IPS-NIHi7 (cell line): ENCODE measurements around the gene SAPCD1.
A peak's percentile ranks its signal among the peaks of the same experiment; 100 is the strongest.
"Not testable (repeated sequence)": the region's sequence is repeated elsewhere in the genome, so short reads cannot be mapped to it uniquely, and the experiment has no call there.

Source experiments
- DNase-seq: peaks from one replicate; pipeline ENCODE4 v3.0.0; 2012; ENCODE audit warnings: mixed read lengths; ENCODE audit errors: extremely low spot score

The SAPCD1 gene

DNA sequence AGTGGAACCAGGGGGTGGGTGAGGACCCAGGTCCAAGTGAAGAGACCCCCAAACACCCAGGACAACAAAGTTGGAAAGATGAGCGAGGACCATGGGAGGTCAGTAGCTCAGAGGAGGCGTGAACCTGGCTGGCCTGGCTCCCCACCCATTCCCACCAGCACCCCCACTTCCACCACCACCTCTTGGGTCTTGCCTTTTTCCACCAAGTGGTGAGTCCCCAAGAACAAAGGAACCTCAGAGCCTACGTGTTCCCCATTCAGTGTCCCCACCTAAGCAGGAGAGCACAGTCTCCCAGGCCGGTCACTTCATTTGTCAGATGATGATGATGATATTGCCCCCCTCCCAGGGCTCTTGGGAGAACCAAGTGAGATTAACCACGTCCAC lies 15.2 kb downstream of the SAPCD1 start:
- DNase-seq: no peak

DNA sequence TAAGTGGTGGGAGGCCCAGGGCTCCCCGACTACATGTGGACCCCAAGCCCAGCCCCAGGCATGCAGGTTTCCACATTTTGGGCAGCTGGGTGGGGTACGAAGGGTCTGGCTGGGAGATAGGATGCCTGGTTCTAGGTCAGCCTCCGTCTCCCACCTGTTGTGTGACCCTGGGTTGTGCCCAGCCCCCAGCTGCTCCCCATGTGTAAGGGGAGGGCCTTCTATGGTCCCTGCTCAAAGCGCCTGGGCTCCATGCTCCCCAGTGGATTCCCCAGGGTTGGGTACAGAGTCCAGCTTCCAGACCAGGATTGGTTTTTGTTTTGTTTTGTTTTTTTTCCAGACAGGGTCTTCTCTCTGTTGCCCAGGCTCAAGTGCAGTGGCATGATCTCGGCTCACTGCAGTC lies 15.7 kb downstream of the SAPCD1 start:
- DNase-seq: no peak

DNA sequence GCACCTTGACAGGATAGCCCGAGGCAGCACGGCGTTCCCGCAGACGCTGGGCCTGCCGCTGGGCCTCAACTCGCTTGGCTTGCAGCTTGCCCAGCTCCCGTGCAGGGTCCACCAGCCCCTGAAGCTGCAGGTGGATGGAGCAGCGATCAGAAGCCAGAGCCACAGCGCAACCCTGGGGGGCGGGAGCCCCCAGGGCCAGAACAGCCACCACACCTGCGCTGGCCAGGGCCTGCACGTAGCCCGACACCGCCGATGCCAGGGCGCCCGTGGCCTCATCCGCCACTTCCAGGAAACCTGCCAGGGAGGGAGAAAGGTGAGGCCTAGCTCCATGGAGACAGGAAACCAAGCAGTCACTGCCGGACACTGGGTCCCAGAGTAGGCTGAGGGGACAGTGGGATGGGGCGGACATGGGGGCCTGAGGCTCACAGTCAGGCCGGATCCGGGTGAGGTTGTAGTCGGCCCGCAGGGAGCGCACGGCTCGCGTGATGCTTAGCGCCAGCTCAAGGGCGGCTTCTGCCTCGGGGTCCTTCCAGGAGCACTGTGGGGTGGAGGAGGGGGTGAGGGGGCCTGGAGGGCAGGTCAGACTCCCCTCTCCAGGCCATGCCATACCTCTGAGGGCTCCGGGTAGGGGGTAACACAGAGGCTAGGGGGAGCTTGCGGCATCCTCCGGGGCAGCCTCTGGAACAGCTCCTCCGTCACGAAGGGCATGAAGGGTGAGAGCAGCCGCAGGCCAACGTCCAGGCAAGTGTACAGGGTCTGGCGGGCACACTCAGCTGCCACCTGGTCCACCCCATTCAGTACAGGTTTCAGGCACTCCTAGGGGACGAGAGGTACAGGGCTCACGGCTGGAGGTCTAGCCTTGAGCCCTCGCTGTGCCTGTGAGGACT lies 16.8 kb downstream of the SAPCD1 start:
- DNase-seq: no peak

DNA sequence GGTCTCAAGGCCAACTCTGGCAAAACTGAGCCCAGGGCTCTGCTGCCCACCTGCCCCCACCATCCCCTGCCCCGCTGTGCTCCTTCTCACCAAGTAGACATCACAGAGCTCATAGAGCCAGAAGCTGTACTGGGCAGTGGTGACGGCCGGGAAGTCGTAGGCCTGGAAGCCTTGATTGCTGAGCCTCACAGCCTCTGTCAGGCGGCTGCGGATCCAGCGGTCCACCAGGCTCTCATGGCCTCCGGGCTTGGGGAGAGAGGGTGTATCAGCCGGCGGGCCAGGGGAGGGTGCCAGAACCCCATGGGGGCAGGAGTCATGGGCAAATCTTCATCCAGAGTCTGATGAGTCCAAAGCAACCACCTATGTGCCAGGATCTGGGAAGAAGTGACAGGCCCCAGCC lies 17.5 kb downstream of the SAPCD1 start:
- no peak for DNase-seq

DNA sequence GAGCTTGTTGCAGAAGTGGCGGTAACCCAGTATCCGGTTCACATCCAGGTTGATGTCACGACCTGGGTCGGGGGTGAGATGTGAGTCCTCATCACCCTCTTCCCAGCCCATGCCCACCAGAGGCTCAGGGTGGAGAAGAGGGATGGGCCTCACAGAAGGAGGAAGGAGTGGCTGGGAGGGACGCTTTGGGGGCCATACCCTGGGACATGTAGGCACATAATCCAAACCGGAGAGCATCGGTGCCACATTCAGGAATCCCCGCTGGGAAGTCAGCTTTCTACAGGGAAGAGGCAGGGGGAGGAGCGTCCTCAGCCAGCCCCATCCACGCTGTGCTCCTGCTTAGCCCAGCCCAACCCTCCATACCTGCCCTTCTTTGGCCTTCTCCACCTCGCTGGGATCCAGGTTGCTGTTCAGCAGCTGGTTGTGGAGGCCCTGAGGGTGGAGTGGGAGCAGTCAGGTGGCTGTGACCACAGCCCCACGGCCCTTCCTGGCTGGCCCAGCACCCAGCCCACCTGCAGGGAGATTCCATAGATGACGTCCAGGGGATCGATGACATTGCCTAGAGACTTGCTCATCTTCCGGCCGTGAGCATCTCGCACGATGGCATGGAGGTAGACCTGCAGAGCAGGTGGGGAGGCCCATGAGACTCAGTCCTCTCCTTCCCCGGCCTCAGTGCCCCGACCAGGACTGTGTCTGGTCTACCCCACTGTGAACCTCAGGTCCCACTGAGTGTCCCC lies 18.2 kb downstream of the SAPCD1 start:
- DNase-seq: no peak

DNA sequence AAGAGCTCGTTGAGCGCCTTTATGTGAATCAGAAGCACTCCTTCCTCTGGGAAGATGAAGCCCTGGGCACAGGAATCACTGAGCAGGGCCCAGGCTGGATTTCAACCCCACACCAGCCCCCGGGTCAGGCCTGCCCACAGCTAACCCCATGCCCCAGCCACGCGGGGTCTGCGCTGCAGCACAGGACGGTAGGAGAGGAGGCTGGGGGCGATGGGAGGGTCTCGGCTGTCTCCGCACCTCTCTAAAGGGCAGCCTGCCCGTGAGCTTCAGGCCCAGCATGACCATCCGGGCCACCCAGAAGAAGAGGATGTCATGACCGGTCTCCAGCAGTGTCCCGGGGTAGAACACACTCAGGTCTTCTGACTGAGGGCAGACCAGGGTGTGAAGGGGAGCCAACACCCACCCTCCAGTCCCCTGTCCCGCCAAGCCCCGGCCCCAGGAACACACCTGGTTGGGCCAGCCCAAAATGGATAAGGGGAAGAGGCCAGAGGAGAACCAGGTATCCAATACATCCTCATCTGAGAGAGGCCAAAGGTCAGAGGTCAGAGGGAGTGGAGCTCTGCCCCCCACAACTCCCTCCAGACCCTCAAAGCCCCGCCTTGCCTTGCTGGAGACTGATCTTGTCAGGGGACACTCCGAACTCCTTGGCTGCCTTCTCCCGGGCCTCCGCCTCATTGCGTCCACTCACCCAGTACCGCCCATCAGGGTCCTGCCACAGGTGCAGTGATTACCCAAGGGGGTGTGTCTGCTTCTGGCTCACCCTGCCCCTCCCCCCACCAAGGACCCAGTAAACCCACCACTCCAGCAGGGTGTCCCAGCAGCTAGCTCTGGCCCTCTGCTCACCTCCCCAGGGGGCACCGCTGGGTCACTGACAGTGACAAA lies 19.0 kb downstream of the SAPCD1 start:
- no peak for DNase-seq

DNA sequence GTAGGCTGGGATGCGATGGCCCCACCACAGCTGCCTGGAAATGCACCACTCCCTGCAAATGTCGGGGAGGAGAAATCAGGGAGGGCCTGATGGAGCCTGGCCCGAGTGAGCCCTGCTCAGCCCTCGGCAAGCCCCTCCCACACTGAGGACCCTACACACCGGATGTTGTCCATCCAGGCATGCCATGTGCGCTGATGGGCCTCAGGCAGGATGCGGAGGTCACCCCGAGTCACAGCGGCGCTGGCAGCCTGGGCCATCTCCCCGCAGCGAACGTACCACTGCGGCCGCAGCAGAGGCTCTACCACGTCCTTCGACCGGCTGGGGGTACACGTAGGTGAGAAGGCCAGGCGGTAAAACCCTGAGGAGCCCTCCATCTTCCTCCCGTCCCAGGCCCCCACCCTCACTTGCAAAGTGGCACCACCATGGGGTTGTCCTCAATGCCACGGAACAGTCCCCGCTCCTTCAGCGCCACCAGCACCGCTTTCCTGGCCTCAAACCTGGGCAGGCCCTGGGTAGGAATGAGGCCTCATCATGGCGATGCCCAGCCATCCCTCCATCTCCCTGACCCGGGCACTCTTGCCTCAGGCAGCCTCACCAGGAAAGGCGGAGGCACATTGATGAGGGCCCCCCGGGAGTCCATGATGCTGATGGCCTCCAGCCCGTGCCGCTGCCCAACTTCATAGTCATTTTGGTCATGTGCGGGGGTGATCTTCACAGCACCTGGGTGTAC lies 19.8 kb downstream of the SAPCD1 start:
- no peak for DNase-seq

DNA sequence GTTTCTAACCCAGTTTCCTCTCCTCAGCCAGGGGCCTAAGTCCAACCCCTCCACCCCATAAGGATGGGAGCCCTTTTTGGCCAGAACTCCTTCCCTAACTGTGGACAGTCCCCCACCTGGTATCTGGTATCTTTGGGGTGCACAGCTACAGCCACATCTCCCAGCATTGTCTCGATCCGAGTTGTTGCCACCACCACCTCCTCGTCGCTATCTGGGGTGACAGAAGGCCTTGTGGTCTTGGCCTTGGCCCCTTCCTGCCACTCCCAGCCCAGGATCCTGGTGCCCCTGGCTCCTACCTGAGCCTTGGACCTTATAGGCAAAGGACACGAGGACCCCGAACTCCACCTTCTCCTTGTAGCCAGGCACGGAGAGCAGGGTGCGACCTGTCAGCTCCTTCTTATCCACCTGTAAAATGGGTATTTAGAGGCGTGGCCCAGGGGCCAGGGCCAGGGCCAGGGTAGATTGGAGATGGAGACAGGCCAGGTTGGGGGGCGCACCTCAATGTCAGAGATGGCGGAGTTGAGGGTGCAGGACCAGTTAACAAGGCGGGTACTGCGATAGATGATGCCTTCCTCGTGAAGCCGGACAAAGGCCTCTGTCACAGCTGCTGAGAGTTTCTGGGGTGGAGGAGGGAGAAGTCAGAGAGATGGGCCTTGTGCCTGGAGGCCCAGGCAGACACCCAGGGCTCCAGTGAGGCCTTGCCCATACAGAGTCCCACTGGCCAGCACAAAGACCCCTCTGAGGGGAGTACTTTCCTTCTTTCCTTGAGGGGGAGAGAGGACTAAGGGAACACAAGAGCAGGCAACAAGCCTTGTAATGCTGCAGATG lies 21.9 kb downstream of the SAPCD1 start:
- no peak for DNase-seq

DNA sequence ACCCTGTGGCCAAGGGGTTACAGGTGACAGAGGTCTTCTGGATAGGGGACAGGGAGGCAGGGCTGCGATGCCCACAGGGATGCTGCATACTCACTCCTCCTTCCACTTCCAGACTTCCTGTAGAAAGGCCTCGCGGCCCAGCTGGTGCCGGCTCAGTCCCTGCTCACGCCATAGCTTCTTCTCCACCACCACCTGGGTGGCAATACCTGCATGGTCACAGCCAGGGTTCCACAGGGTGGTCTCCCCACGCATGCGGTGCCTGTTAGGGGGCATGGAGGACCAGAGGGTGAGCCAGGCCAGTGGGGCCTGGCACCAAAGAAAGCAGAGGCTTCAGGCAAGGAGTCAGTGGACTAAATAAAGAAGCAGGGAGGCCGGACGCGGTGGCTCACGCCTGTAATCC lies 23.0 kb downstream of the SAPCD1 start:
- DNase-seq: no peak

DNA sequence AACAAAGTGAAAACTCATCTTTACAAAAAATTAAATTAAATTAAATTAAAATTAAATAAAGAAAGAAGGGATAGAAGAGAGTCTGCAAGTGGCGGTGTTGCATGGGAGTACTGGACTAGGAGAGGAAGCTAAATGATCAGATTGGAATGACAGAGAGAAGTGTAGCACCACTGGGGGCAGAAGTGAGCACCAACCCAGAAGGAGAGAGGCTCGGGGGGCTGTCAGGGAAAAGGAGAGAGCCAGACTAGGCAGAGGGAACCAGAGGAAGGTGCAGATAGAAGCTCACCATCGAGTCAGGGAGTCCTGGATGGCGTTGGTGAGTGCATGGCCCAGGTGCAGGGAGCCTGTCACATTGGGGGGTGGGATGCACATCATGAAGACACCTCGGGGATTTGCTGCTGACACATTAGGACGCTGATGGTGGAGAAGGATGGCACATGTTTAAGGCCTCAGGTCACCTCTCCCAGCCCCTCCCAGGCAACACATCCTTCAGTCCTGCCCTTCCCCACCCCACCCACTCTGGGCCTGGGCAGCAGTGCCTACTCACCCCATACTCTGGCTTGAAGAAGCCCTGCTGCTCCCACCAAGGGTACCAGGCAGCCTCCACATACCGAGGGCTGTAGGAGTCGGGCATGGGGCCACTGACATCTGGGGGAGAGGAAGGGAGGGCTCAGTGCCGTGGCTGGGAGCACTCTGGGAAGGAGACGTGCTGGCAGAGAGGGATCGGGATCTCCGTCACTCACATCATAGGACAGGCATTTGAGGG lies 29.1 kb downstream of the SAPCD1 start:
- DNase-seq: peak; percentile 92

DNA sequence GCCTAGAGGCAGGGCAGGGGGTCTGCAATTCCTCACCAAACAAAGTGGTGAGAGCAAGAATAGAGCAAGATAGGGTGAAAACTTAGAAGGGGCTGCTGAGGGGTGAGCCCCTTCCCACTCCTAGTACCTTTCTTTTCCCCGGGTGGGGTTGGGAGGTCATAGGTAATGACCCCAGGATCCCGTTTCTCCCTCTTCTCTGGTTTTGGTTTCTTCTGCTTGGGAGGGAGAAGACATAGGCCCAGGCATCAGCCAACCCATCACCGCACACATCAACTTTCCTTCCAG lies 29.6 kb downstream of the SAPCD1 start:
- DNase-seq: no peak

DNA sequence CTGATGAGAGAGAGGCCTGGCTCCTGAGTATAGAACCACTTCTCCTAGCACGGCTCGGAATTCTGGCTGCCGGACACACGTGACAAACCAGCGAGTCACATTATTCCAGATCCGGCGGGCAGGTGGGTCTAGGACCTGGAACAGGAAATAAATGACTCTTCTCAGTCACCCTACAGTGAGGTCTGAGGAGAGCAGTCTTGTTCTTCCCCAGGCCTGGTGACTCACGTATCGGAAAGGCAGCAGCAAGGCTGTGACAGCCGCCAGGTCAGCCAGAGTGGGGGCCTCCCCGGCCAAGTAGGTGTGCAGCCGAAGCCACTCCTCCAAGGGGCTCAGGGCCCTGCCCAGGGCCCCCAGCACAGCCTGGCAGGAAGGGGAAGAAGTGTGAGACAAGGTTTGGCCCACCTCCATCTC lies 30.3 kb downstream of the SAPCD1 start:
- DNase-seq: peak; percentile 10

DNA sequence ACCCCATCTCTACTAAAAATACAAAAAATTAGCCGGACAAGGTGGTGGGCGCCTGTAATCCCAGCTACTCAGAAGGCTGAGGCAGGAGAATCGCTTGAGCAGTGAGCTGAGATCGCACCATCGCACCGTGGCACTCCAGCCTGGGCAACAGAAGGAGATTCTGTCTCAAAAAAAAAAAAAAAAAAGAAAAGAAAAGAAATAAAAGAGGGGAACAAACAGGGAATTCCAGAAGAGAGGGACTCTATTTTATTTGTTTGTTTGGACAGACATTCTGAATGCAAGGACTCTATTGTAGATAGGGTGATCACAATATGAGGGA lies 31.4 kb downstream of the SAPCD1 start:
- DNase-seq: not testable (repeated sequence)

DNA sequence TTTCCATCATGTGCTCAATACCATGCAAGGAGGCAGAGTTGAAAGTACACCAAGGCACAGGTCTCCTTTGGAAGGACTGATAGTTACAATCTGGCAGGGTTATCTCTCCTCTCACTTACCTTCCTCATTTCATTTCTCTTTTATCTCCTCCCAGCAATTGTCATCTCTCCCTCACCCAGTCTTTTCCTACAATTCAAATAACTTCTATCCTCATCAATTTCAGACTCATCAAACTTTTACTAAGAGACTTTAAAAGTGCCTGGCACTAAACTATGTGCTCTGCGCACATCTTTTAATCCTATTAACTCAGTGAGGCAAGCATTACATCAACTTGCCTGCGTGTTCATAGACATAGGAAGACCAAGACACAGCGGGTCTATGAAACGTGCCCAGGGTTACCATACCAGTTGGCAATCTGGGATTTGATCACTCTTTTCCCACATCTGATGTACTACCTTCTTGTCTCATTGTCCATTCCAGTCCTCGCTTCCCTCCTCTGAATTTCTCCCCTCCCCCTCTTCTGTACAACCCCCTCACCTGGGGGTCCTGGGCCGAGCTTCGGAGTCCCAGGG lies 31.9 kb downstream of the SAPCD1 start:
- no peak for DNase-seq

DNA sequence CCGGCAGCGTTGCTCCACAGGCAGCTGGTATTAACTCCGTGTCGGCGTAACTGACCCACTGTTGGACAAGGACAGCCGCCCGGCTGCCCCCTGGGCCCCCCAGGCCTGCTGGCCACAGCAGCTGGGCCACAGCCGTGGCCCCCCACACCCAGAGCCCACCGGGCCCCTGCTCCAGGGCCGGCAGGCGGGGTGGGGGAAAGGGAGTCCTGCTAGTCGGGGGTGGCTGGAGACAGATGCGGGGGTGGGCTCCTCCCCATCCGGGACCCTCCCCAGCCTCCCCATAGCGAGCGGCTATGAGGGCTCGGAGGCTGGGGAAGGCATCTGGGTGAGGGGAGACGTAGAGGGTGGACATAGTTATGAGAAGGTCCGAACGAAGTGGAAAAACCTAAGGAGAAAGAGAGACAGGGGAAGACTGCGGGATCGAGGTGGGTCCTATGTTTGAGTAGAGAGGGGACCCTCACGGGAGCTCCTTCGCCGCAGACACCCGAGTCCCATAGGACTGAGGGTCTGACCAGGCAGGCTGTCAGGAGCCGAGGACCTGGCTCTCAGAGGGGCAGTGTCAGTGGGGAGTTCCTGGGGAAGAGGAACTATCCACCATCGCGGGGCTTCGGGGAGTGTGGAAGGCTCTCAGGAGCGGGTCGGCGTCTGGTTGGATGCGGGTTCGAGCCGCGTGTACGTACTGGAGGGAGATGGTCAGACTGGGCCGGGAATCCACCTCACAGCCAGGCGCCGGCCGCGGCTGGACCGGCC lies 32.6 kb downstream of the SAPCD1 start:
- peak; percentile 57 for DNase-seq

DNA sequence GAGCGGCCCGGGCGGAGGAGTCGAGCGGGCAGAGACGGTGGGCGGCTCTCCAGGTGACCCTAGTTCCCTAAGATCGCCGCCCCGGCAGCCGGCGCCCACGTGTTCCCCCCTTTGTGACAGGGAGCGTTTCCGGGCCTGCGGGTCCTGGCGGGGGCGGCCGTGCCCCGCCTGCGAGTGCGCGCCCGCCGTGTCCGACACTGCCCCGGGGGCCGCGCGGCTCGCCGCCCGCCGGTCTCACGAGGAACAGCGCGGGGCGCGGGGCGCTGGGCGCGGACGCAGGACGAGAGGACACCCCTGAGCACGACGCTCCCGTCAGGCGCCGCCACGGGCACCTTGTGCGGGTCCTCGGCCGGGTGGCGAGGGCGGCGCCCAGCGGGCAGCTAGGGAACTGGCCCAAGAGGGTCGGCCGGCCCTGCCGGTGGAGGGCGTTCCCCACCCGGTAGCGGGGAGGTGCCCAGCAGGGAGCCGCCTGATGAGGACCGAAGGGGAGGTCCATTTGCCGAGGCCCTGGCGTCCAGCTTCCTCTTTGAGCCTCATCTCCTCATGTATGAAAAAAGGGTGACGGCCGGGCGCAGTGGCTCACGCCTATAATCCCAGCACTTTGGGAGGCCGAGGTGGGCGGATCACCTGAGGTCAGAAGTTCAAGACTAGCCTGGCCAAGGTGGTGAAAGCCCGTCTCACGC lies 33.3 kb downstream of the SAPCD1 start, which contains the start of gene VARS1:
TSS of gene VARS1 (minus strand) at position 137 of the 683 bp plus-strand sequence. CDS start 535 bp downstream, outside the sequence.
- peak; percentile 98 for DNase-seq

DNA sequence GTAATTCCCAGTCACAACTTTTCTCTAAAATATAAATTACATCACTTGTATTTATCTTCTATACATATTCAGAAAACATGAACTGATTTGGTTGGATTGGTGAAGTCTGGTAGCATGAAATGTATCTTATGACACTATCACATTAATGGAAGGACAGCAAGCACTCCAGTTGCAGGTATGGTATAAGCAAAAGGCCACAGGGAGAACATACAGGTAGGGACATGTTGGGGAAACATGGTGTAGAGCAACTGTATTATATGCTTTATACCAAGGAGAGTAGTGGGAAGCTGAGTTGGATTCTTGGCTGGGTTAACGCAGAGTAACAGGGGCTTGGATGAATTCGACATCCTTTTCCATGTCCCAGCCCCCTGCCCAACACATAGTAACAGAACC lies 34.5 kb downstream of the SAPCD1 start:
- DNase-seq: no peak

DNA sequence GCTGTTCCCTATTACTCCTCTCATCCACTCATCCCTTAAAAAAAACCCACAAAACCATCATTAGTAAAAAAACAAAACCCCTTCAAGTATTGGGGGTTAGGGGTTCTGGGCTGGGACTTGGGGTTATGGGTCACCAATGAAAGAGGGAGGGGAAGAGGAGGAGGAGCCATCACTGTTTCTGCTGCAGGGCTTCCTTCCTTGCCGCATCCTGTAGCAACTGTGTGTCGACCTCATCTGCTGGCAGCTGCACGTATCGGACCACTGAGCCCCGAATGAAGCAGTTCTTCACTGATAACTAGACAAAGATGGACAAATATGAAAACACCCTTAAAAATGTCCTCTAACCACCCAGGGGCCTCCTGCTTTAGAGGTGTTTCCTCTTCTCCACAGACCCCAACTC lies 35.1 kb downstream of the SAPCD1 start:
- DNase-seq: no peak
